ENCODE data around the gene PRR13.

- TF ChIP-seq CTCF (IDR thresholded peaks at IDR 0.05): no peak
- no peak for TF ChIP-seq POLR2A (IDR thresholded peaks at IDR 0.05)
- TF ChIP-seq POLR2AphosphoS5 (IDR thresholded peaks at IDR 0.05): no peak
Measured at GRCh38 chr12:53399896-53400295, 41.6 kb upstream of the PRR13 start.
